ENCODE results near the gene PTHLH.

- TF ChIP-seq CTCF (IDR thresholded peaks at IDR 0.05) (no peak), POLR2A (IDR thresholded peaks at IDR 0.05) (no peak)
These were observed 37.5 kb upstream of the PTHLH start for GRCh38 chr12:28010036-28010435.

Measured in thyroid gland (tissue), 4 donors.